ENCODE results near the gene DNAJC12.

DNAJC12 gene

DNA sequence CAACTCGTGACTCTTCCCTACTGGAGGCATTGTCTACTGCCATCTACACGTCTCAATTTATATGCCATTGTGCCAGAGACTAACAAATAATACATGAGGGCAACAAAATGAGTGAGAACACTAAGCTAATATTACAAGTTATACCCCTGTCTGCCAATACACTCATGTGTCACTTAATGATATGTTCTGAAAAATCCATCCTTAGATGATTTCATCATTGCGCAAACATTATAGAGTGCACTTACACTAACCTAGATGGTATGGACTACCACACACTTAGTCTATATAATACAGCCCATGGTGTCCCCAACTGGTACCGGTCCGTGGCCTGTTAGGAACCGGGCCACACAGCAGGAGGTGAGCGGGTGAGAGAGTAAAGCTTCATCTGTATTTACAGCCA lies 77.7 kb downstream of the DNAJC12 start:
- DNase-seq: no peak

Data from NCI-H1930 (cell line).